Gastroesophageal sphincter (tissue), 4 donors: Measurements from ENCODE around the gene MED28. TPM values are rescaled to one million over a fixed set of nuclear protein-coding genes. Genes with fewer than 3 reads are reported as not detected.

Source experiments
- ATAC-seq: fragments of 150-250 bp; one replicate; pipeline ENCODE4 v1.9.1; 2016; ENCODE audit warnings: mild to moderate bottlenecking, moderate library complexity
- H3K27ac ChIP-seq, 4 donors: fragments of 200-600 bp; sonication (generic) in 3 of 4; 1 replicate in 3 of 4; 2 replicates in 1 of 4; pipeline ENCODE4 v1.5.1; 2016 to 2019
- H3K27me3 ChIP-seq: fragments of 200-600 bp; sonication (generic); one replicate; pipeline ENCODE4 v1.5.1; 2019
- H3K36me3 ChIP-seq, 2 donors: fragments of 200-600 bp; sonication (generic); one replicate each; pipeline ENCODE4 v1.5.1; 2019; ENCODE audit warnings: control low read depth in 1 of 2
- H3K4me1 ChIP-seq, 3 donors: fragments of 200-600 bp; sonication (generic); 1 replicate in 2 of 3; 2 replicates in 1 of 3; pipeline ENCODE4 v1.5.1; 2016 to 2019; ENCODE audit warnings: control low read depth in 2 of 3
- H3K4me3 ChIP-seq, 2 donors: fragments of 200-600 bp; sonication (generic); one replicate each; pipeline ENCODE4 v1.5.1; 2019; ENCODE audit warnings: mild to moderate bottlenecking in 1 of 2, moderate library complexity in 1 of 2
- H3K9me3 ChIP-seq, 3 donors: fragments of 200-600 bp; sonication (generic); one replicate each; pipeline ENCODE4 v1.5.1; 2017 to 2019; ENCODE audit warnings: control low read depth in 2 of 3
- CTCF ChIP-seq, 4 experiments: fragments of 200-600 bp in 2 of 4; fragments of 450-650 bp in 2 of 4; sonication (generic) in 1 of 4; IDR thresholded peaks; one replicate each; pipeline ENCODE4 v1.5.1; 2017 to 2019; ENCODE audit warnings: antibody characterized with exemption in 4 of 4, mild to moderate bottlenecking in 2 of 4, moderate library complexity in 2 of 4
- EP300 ChIP-seq: sonication (generic); formaldehyde crosslinking; IDR thresholded peaks from one replicate; pipeline ENCODE4 v1.6.1; 2017; ENCODE audit warnings: antibody characterized with exemption, mild to moderate bottlenecking
- POLR2A ChIP-seq, 2 donors: fragments of 450-650 bp; IDR thresholded peaks; one replicate each; pipeline ENCODE4 v1.6.1; 2017; ENCODE audit warnings: antibody characterized with exemption in 2 of 2, mild to moderate bottlenecking in 2 of 2, moderate library complexity in 1 of 2
- POLR2AphosphoS5 ChIP-seq: sonication (generic); formaldehyde crosslinking; IDR thresholded peaks from one replicate; pipeline ENCODE4 v1.6.1; 2017; ENCODE audit warnings: antibody characterized with exemption
- WGBS, 2 donors: methylation state at CpG; one replicate each; pipeline ENCODE4 v1.1.5; 2018; ENCODE audit warnings: low coverage in 1 of 2; 5-methylcytosine and 5-hydroxymethylcytosine counted together
- total RNA-seq, 4 donors: library from RNA; depleted of rRNA; stranded (reverse); fragments of >200 nt; gene quantifications; one replicate each; pipeline ENCODE4 v1.1.0, GENCODE V29; 2016

Gene MED28
- total RNA-seq, 4 donors from 2014 or later: 12.9 to 23.3 (median 17.6) TPM

- H3K36me3 ChIP-seq: peaks cover 5 to 100% of the 10 kb centered on the region in 2 donors
- ATAC-seq: no peak
Measured at GRCh38 chr4:17624821-17625220, 10.4 kb downstream of the MED28 start.

GRCh38 chr4:17630228-17630627, 15.8 kb downstream of the MED28 start:
- no peak overlapping the region for H3K27ac ChIP-seq
- no peak overlapping the region for H3K4me3 ChIP-seq
- no peaks in the 10 kb centered on the region for H3K27me3 ChIP-seq
- no peaks in the 10 kb centered on the region for H3K4me1 ChIP-seq
- H3K36me3 ChIP-seq: peaks cover 3 to 100% of the 10 kb centered on the region in 2 donors
- no peaks in the 10 kb centered on the region for H3K9me3 ChIP-seq
- no peak for TF ChIP-seq CTCF (IDR thresholded peaks at IDR 0.05)
- no peak for TF ChIP-seq POLR2AphosphoS5
- no peak for TF ChIP-seq POLR2A (IDR thresholded peaks at IDR 0.05)
- TF ChIP-seq EP300: no peak
- no peak for ATAC-seq
- WGBS, 2 donors: 67 to 75% methylated on average over 2 to 4 of the region's 4 CpGs

More at GRCh38 chr4:17624821-17625220, 10.4 kb downstream of the MED28 start:
- H3K9me3 ChIP-seq: no peaks in the 10 kb centered on the region
- H3K27me3 ChIP-seq: no peaks in the 10 kb centered on the region
- no peak overlapping the region for H3K4me3 ChIP-seq
- WGBS, 2 donors: 57 to 83% methylated on average over 1 to 2 of the region's 2 CpGs
- no peak overlapping the region for H3K27ac ChIP-seq
- TF ChIP-seq CTCF (IDR thresholded peaks at IDR 0.05) (no peak), POLR2A (IDR thresholded peaks at IDR 0.05) (no peak), EP300 (no peak), POLR2AphosphoS5 (no peak)
- peaks cover 0 to 1% (median 0%) of the 10 kb centered on the region in 3 donors for H3K4me1 ChIP-seq

- Histone ChIP-seq H3K27me3 (no peaks in the 10 kb centered on the region), H3K9me3 (no peaks in the 10 kb centered on the region), H3K36me3 (peaks cover 0 to 68% of the 10 kb centered on the region in 2 donors), H3K27ac (no peak overlapping the region), H3K4me1 (peaks cover 0 to 6% (median 0%) of the 10 kb centered on the region in 3 donors), H3K4me3 (no peak overlapping the region)
- TF ChIP-seq CTCF (IDR thresholded peaks at IDR 0.05): no peak
- WGBS, 2 donors: 88 to 94% methylated on average over 5 to 7 of the region's 9 CpGs
- no peak for ATAC-seq
Measured at GRCh38 chr4:17633600-17633999, 19.2 kb downstream of the MED28 start.

GRCh38 chr4:17635056-17635455, 20.6 kb downstream of the MED28 start:
- WGBS, 2 donors: 92 to 93% methylated on average over 4 of the region's 4 CpGs
- no peak for ATAC-seq
- H3K27me3 ChIP-seq: no peaks in the 10 kb centered on the region
- peaks cover 0 to 53% of the 10 kb centered on the region in 2 donors for H3K36me3 ChIP-seq
- peaks cover 0 to 6% (median 0%) of the 10 kb centered on the region in 3 donors for H3K4me1 ChIP-seq
- no peaks in the 10 kb centered on the region for H3K9me3 ChIP-seq
- TF ChIP-seq EP300 (no peak), CTCF (IDR thresholded peaks at IDR 0.05) (no peak), POLR2A (IDR thresholded peaks at IDR 0.05) (no peak), POLR2AphosphoS5 (no peak)
- H3K4me3 ChIP-seq: no peak overlapping the region
- no peak overlapping the region for H3K27ac ChIP-seq

GRCh38 chr4:17636341-17636695, 21.9 kb downstream of the MED28 start:
- Histone ChIP-seq H3K27ac (no peak overlapping the region), H3K4me3 (no peak overlapping the region), H3K9me3 (no peaks in the 10 kb centered on the region), H3K27me3 (no peaks in the 10 kb centered on the region), H3K36me3 (peaks cover 0 to 41% of the 10 kb centered on the region in 2 donors), H3K4me1 (peaks cover 0 to 6% (median 0%) of the 10 kb centered on the region in 3 donors)
- TF ChIP-seq EP300: no peak
- TF ChIP-seq CTCF (IDR thresholded peaks at IDR 0.05): no peak
- TF ChIP-seq POLR2AphosphoS5: no peak
- no peak for TF ChIP-seq POLR2A (IDR thresholded peaks at IDR 0.05)
- 82 to 96% methylated on average over 3 to 5 of the region's 17 CpGs for WGBS, 2 donors
- no peak for ATAC-seq
